Muscle of leg (tissue), 11 donors: ENCODE measurements around the gene HOXB7. TPM values are rescaled to one million over a fixed set of nuclear protein-coding genes. Genes with fewer than 3 reads are reported as not detected.
A peak's percentile ranks its signal among the peaks of the same experiment; 100 is the strongest.

ENCODE experiments used
- DNase-seq: peaks from one replicate; pipeline ENCODE4 v3.0.0; 2013
- H3K27ac ChIP-seq: one replicate; pipeline ENCODE4 v1.5.1; 2013; ENCODE audit warnings: mild to moderate bottlenecking, low read length, control low read depth
- H3K27me3 ChIP-seq: one replicate; pipeline ENCODE4 v1.6.1; 2013; ENCODE audit warnings: low read length; ENCODE audit not compliant: control insufficient read depth, insufficient read depth
- H3K36me3 ChIP-seq: one replicate; pipeline ENCODE4 v1.6.1; 2013; ENCODE audit warnings: low read length; ENCODE audit not compliant: control insufficient read depth, insufficient read depth
- H3K4me1 ChIP-seq: one replicate; pipeline ENCODE4 v1.6.1; 2013; ENCODE audit warnings: low read length; ENCODE audit not compliant: control insufficient read depth, insufficient read depth
- H3K4me3 ChIP-seq: one replicate; pipeline ENCODE4 v1.5.1; 2013; ENCODE audit warnings: low read length, control low read depth
- H3K9me3 ChIP-seq: replicated peaks from 2 replicates; pipeline ENCODE4 v1.6.1; 2013; ENCODE audit warnings: low read depth, low read length; ENCODE audit not compliant: control insufficient read depth
- WGBS: methylation state at CpG from one replicate; pipeline ENCODE4 v1.1.5; 2013; ENCODE audit warnings: missing lambda C conversion rate; ENCODE audit not compliant: insufficient coverage; 5-methylcytosine and 5-hydroxymethylcytosine counted together
- polyA plus RNA-seq, 8 donors: library from polyadenylated mRNA; unstranded; fragments of 120-200 nt; gene quantifications; one replicate each; pipeline versions ENCODE4 v1.2.1 to v1.2.3, GENCODE V29; 2013; ENCODE audit warnings: inconsistent platforms in 1 of 8, low replicate concordance in 1 of 8; ENCODE audit not compliant: insufficient read length in 8 of 8, insufficient read depth in 1 of 8
- total RNA-seq: library from RNA; stranded (reverse); fragments of 120-200 nt; gene quantifications from one replicate; pipeline ENCODE4 v1.2.4, GENCODE V29; 2013

Gene HOXB7
- total and polyA plus RNA-seq, 9 donors = 2.3 to 4.7 (median 3.7) TPM

- H3K9me3 ChIP-seq = no peaks in the 10 kb centered on the region
- no peak overlapping the region for H3K4me3 ChIP-seq
- H3K27ac ChIP-seq = no peak overlapping the region
- H3K36me3 ChIP-seq = no peaks in the 10 kb centered on the region
- H3K4me1 ChIP-seq = peaks cover 24% of the 10 kb centered on the region
- no peak for DNase-seq
- 0% methylated on average over 3 of the region's 5 CpGs for WGBS
- H3K27me3 ChIP-seq = peaks cover 97% of the 10 kb centered on the region
These were observed 18.0 kb upstream of the HOXB7 start for GRCh38 chr17:48628649-48629410.

GRCh38 chr17:48627623-48628521, 17.1 kb upstream of the HOXB7 start:
- Histone ChIP-seq H3K9me3 (no peaks in the 10 kb centered on the region), H3K27ac (no peak overlapping the region), H3K27me3 (peaks cover 97% of the 10 kb centered on the region), H3K4me3 (no peak overlapping the region), H3K4me1 (peaks cover 21% of the 10 kb centered on the region), H3K36me3 (no peaks in the 10 kb centered on the region)
- 16% methylated on average over 23 of the region's 27 CpGs for WGBS
- no peak for DNase-seq

GRCh38 chr17:48627118-48627597, 16.3 kb upstream of the HOXB7 start:
- no peak for DNase-seq
- H3K4me3 ChIP-seq = no peak overlapping the region
- WGBS = no CpG with 5 or more reads among the region's 5 CpGs
- no peak overlapping the region for H3K27ac ChIP-seq
- H3K9me3 ChIP-seq = no peaks in the 10 kb centered on the region
- peaks cover 21% of the 10 kb centered on the region for H3K4me1 ChIP-seq
- peaks cover 97% of the 10 kb centered on the region for H3K27me3 ChIP-seq
- H3K36me3 ChIP-seq = no peaks in the 10 kb centered on the region

GRCh38 chr17:48626245-48627117, 15.7 kb upstream of the HOXB7 start, which contains the start of gene HOXB9:
HOXB9 (minus strand) TSS chr17:48626358; CDS start chr17:48626269, 89 bp downstream.
- Histone ChIP-seq H3K27me3 (peaks cover 97% of the 10 kb centered on the region), H3K36me3 (no peaks in the 10 kb centered on the region), H3K4me1 (peaks cover 21% of the 10 kb centered on the region), H3K9me3 (no peaks in the 10 kb centered on the region), H3K27ac (peak within 1 kb of the TSS; percentile 61), H3K4me3 (peak within 1 kb of the TSS; percentile 23)
- no peak for DNase-seq
- under 1% methylated on average over 17 of the region's 50 CpGs for WGBS

GRCh38 chr17:48625495-48626244, 14.9 kb upstream of the HOXB7 start:
- under 1% methylated on average over 69 of the region's 69 CpGs for WGBS
- H3K4me1 ChIP-seq = peaks cover 21% of the 10 kb centered on the region
- no peak for DNase-seq
- H3K4me3 ChIP-seq = peak overlapping the region; percentile 23
- peaks cover 97% of the 10 kb centered on the region for H3K27me3 ChIP-seq
- peak overlapping the region; percentile 61 for H3K27ac ChIP-seq
- H3K9me3 ChIP-seq = no peaks in the 10 kb centered on the region
- H3K36me3 ChIP-seq = no peaks in the 10 kb centered on the region

- H3K36me3 ChIP-seq = no peaks in the 10 kb centered on the region
- H3K4me3 ChIP-seq = peak overlapping the region; percentile 15
- H3K27me3 ChIP-seq = peaks cover 99% of the 10 kb centered on the region
- peak overlapping the region; percentile 48 for H3K27ac ChIP-seq
- H3K9me3 ChIP-seq = no peaks in the 10 kb centered on the region
- peaks cover 21% of the 10 kb centered on the region for H3K4me1 ChIP-seq
- under 1% methylated on average over 49 of the region's 66 CpGs for WGBS
- DNase-seq = no peak
These were observed 14.0 kb upstream of the HOXB7 start for GRCh38 chr17:48624544-48625494.

- 40% methylated on average over 2 of the region's 5 CpGs for WGBS
- Histone ChIP-seq H3K27me3 (peaks cover 100% of the 10 kb centered on the region), H3K9me3 (no peaks in the 10 kb centered on the region), H3K27ac (no peak overlapping the region), H3K36me3 (no peaks in the 10 kb centered on the region), H3K4me3 (no peak overlapping the region), H3K4me1 (peaks cover 21% of the 10 kb centered on the region)
- DNase-seq = no peak
These were observed 13.3 kb upstream of the HOXB7 start for GRCh38 chr17:48624118-48624517.

- no peak overlapping the region for H3K4me3 ChIP-seq
- no peak for DNase-seq
- H3K9me3 ChIP-seq = no peaks in the 10 kb centered on the region
- H3K27ac ChIP-seq = no peak overlapping the region
- 24% methylated on average over 3 of the region's 4 CpGs for WGBS
- no peaks in the 10 kb centered on the region for H3K36me3 ChIP-seq
- peaks cover 100% of the 10 kb centered on the region for H3K27me3 ChIP-seq
- peaks cover 21% of the 10 kb centered on the region for H3K4me1 ChIP-seq
These were observed 12.8 kb upstream of the HOXB7 start for GRCh38 chr17:48623583-48623982.
